ENCODE measurements around the gene GSN. TPM values are rescaled to one million over a fixed set of nuclear protein-coding genes. Genes with fewer than 3 reads are reported as not detected.

The GSN gene
- total and polyA plus RNA-seq, 4 donors, result 18.8 to 402 (median 51.6) TPM

DNA sequence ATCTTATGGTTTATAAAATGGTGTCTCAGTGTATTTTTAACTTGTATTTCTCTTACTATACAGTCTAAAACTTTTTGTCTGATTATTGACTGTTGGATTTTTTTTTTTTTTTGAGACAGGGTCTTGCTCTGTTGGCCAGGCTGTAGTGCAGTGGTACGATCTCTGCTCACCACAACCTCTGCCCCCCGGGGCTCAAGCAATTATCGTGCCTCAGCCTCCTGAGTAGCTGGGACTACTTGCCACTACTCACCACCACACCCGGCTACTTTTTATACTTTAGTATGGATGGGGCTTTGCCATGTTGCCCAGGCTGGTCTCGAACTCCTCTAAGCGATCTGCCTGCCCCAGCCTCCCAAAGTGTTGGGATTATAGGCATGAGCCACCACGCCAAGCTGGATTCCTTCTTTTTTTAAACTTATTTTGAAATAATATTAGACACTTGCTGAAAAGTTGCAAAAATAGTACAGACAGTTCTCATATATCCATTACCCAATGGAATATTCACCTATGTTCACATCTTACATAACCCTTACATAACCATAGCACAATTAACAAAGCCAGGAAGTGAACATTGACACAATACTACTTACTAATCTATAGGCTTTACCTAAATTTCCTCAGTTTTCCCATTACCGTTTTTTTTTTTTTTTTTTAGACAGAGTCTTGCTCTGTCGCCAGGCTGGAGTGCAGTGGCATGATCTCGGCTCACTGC lies 54.9 kb downstream of the GSN start:
- H3K27me3 ChIP-seq (ENCODE audit: control insufficient read depth in 4 of 4, insufficient read depth in 4 of 4, low read length in 3 of 4), result no peaks in the 10 kb centered on the region
- no peak overlapping the region for H3K4me3 ChIP-seq (ENCODE audit: low read depth in 1 of 3, low read length in 3 of 3)
- no peak for DNase-seq (ENCODE audit: low spot score)
- peak overlapping the region in 1 of 2 donors; percentile 64 for H3K9ac ChIP-seq (ENCODE audit: low read depth in 1 of 2, low read length in 2 of 2)
- WGBS, result 82% methylated on average over 10 of the region's 10 CpGs
- peaks cover 0 to 12% (median under 1%) of the 10 kb centered on the region in 4 donors for H3K36me3 ChIP-seq (ENCODE audit: control insufficient read depth in 4 of 4, insufficient read depth in 3 of 4, low read depth in 1 of 4, low read length in 3 of 4)
- no peak for TF ChIP-seq NR2F2 (IDR thresholded peaks at IDR 0.05)
- no peak for TF ChIP-seq SP1 (IDR thresholded peaks at IDR 0.05)
- no peak for TF ChIP-seq YY1 (IDR thresholded peaks at IDR 0.05)
- TF ChIP-seq, protein P1, sequence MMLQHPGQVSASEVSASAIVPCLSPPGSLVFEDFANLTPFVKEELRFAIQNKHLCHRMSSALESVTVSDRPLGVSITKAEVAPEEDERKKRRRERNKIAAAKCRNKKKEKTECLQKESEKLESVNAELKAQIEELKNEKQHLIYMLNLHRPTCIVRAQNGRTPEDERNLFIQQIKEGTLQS (IDR thresholded peaks at IDR 0.05), result no peak
- no peak for TF ChIP-seq RAD21 (IDR thresholded peaks at IDR 0.05)
- no peak for TF ChIP-seq EGR1 (IDR thresholded peaks at IDR 0.05; ENCODE audit: low read depth in 2 of 2)
- TF ChIP-seq ZBTB33 (IDR thresholded peaks at IDR 0.05), result no peak
- no peaks in the 10 kb centered on the region for H3K9me3 ChIP-seq (ENCODE audit: control insufficient read depth in 4 of 4, low read length in 3 of 4)
- H3K4me1 ChIP-seq (ENCODE audit: control insufficient read depth in 4 of 4, insufficient read depth in 4 of 4, low read length in 3 of 4), result peaks cover 9 to 38% (median 21%) of the 10 kb centered on the region in 4 donors
- H3K27ac ChIP-seq (ENCODE audit: low read depth in 1 of 2, low read length in 2 of 2), result peak overlapping the region; percentile 90 to 94

DNA sequence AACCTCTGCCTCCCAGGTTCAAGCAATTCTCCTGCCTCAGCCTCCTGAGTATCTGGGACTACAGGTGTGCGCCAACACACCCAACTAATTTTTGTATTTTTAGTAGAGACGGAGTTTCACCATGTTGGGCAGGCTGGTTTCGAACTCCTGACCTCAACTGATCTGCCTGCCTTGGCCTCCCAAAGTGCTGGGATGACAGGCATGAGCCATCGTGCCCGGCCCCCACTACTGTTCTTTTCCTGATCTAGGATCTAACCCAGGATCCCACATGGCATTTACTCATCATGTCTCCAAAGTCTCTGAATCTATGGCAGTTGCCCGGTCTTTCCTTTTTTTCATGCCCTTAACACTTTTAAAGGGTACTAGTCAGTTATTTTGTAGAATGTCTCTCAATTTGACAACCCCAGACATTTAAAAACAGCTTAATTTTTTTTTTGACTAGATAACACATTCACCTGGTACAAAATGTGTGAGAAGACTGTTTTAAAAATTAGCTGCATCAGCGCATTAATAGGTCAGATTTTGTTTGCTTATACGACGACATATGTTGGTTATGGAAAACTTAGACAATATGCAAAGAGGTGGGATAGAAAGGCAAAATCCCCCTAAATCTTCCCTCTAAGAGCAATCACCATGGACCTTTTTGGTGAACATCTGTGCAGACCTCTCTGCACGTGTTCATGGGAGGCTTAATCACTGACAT lies 55.6 kb downstream of the GSN start:
- WGBS, result 94% methylated on average over 10 of the region's 10 CpGs
- Histone ChIP-seq H3K27ac (ENCODE audit: low read depth in 1 of 2, low read length in 2 of 2) (peak overlapping the region in 1 of 2 donors; percentile 94), H3K4me1 (ENCODE audit: control insufficient read depth in 4 of 4, insufficient read depth in 4 of 4, low read length in 3 of 4) (peaks cover 8 to 31% (median 18%) of the 10 kb centered on the region in 4 donors), H3K36me3 (ENCODE audit: control insufficient read depth in 4 of 4, insufficient read depth in 3 of 4, low read depth in 1 of 4, low read length in 3 of 4) (peaks cover 0 to 15% (median 2%) of the 10 kb centered on the region in 4 donors), H3K27me3 (ENCODE audit: control insufficient read depth in 4 of 4, insufficient read depth in 4 of 4, low read length in 3 of 4) (no peaks in the 10 kb centered on the region), H3K9ac (ENCODE audit: low read depth in 1 of 2, low read length in 2 of 2) (no peak overlapping the region), H3K9me3 (ENCODE audit: control insufficient read depth in 4 of 4, low read length in 3 of 4) (no peaks in the 10 kb centered on the region), H3K4me3 (ENCODE audit: low read depth in 1 of 3, low read length in 3 of 3) (no peak overlapping the region)
- TF ChIP-seq JUND (IDR thresholded peaks at IDR 0.05) (no peak), SP1 (IDR thresholded peaks at IDR 0.05) (no peak), HNF4G (IDR thresholded peaks at IDR 0.05) (no peak), YY1 (IDR thresholded peaks at IDR 0.05) (no peak), TAF1 (conservative IDR thresholded peaks at IDR 0.05) (no peak), EGR1 (IDR thresholded peaks at IDR 0.05; ENCODE audit: low read depth in 2 of 2) (no peak), MAX (IDR thresholded peaks at IDR 0.05) (no peak), ZBTB33 (IDR thresholded peaks at IDR 0.05) (no peak), FOXA1 (IDR thresholded peaks at IDR 0.05) (no peak), RAD21 (IDR thresholded peaks at IDR 0.05) (no peak), GABPA (IDR thresholded peaks at IDR 0.05 in 1 of 2, conservative IDR thresholded peaks at IDR 0.05 in 1 of 2) (no peak), FOXA2 (IDR thresholded peaks at IDR 0.05) (no peak)
- DNase-seq (ENCODE audit: low spot score), result no peak
